ENCODE results near the gene BOD1L1.

DNA sequence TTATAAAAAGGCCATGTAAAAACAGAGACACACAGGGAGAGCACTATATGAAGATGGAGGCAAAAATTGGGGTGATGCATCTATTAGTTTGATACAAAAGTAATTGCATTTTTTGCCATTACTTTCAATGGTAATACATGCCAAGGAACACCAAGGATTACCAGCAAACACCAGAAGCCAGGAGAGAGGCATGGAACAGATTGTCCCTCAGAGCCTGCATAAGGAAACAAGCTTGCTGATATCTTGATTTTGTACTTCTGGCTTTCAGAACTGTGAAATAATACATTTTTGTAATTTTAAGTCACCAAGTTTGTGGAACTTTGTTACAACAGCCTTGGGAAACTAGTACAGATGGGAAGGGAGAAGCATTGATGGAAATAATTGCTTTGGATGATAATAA, 45.6 kb upstream of the BOD1L1 start:
- TF ChIP-seq, protein P1, sequence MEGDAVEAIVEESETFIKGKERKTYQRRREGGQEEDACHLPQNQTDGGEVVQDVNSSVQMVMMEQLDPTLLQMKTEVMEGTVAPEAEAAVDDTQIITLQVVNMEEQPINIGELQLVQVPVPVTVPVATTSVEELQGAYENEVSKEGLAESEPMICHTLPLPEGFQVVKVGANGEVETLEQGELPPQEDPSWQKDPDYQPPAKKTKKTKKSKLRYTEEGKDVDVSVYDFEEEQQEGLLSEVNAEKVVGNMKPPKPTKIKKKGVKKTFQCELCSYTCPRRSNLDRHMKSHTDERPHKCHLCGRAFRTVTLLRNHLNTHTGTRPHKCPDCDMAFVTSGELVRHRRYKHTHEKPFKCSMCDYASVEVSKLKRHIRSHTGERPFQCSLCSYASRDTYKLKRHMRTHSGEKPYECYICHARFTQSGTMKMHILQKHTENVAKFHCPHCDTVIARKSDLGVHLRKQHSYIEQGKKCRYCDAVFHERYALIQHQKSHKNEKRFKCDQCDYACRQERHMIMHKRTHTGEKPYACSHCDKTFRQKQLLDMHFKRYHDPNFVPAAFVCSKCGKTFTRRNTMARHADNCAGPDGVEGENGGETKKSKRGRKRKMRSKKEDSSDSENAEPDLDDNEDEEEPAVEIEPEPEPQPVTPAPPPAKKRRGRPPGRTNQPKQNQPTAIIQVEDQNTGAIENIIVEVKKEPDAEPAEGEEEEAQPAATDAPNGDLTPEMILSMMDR (IDR thresholded peaks at IDR 0.05) = no peak
- no peak for TF ChIP-seq POLR2A (IDR thresholded peaks at IDR 0.05)
